K562 (cell line): ENCODE results near the gene NUBP2. TPM values are rescaled to one million over a fixed set of nuclear protein-coding genes. Genes with fewer than 3 reads are reported as not detected.

ENCODE experiments used
- ARID3B ChIP-seq: fragments of 250-450 bp; sonication (Bioruptor Pico); IDR thresholded peaks from 2 replicates; pipeline ENCODE4 v1.4.0; 2020; ENCODE audit warnings: borderline replicate concordance
- ELF4 ChIP-seq: fragments of 450-650 bp; formaldehyde crosslinking; IDR thresholded peaks from 2 replicates; pipeline ENCODE4 v1.4.0; 2022; ENCODE audit warnings: missing genetic modification characterization
- GABPB2 ChIP-seq: fragments of 250-450 bp; sonication (Bioruptor Pico); conservative IDR thresholded peaks from 2 replicates; pipeline ENCODE4 v1.5.1; 2021; ENCODE audit warnings: mild to moderate bottlenecking
- MEF2A ChIP-seq: IDR thresholded peaks from 2 replicates; pipeline ENCODE4 v1.6.1; 2011; ENCODE audit warnings: low read depth, mild to moderate bottlenecking, low read length, moderate library complexity; ENCODE audit not compliant: control insufficient read depth
- NFIC ChIP-seq: fragments of 450-650 bp; IDR thresholded peaks from 2 replicates; pipeline ENCODE4 v1.6.1; 2017; ENCODE audit warnings: mild to moderate bottlenecking, inconsistent platforms
- PHF8 ChIP-seq: fragments of 200-600 bp; sonication (generic); IDR thresholded peaks from 2 replicates; pipeline ENCODE4 v1.6.1; 2012; ENCODE audit warnings: mixed run types, mild to moderate bottlenecking, inconsistent platforms, low read length, moderate library complexity, borderline replicate concordance
- PURB ChIP-seq: sonication (generic); formaldehyde crosslinking; IDR thresholded peaks from 2 replicates; pipeline ENCODE4 v1.9.0; 2021; ENCODE audit warnings: low read depth, mild to moderate bottlenecking, missing genetic modification reagents
- SAP30 ChIP-seq: fragments of 200-600 bp; sonication (generic); IDR thresholded peaks from 2 replicates; pipeline ENCODE4 v1.6.1; 2012; ENCODE audit warnings: borderline replicate concordance, low read depth, mild to moderate bottlenecking, moderate library complexity, low read length, control low read depth, inconsistent platforms; ENCODE audit not compliant: insufficient read depth, poor library complexity, severe bottlenecking
- SIX5 ChIP-seq, 2 experiments: IDR thresholded peaks; 2 replicates each; pipeline ENCODE4 v1.6.1; 2011; ENCODE audit warnings: low read length in 2 of 2, borderline replicate concordance in 1 of 2, low read depth in 1 of 2, mild to moderate bottlenecking in 1 of 2, moderate library complexity in 1 of 2; ENCODE audit not compliant: insufficient read depth in 1 of 2
- STAG1 ChIP-seq: sonication (generic); formaldehyde crosslinking; IDR thresholded peaks from 2 replicates; pipeline ENCODE4 v1.5.0; 2020; ENCODE audit warnings: missing genetic modification reagents, borderline replicate concordance
- WHSC1 ChIP-seq: IDR thresholded peaks from one replicate; pipeline ENCODE4 v1.6.1; 2012; ENCODE audit warnings: low read length, control low read depth, inconsistent platforms
- ZNF318 ChIP-seq, 2 experiments: fragments of 450-650 bp; IDR thresholded peaks; 2 replicates each; pipeline ENCODE4 v1.6.1; 2016; ENCODE audit warnings: mild to moderate bottlenecking in 2 of 2, borderline replicate concordance in 1 of 2, low read depth in 1 of 2, moderate library complexity in 1 of 2
- ZNF699 ChIP-seq: fragments of 250-450 bp; sonication (Bioruptor Pico); IDR thresholded peaks from 2 replicates; pipeline ENCODE4 v1.8.0; 2021; ENCODE audit warnings: mild to moderate bottlenecking, moderate library complexity; ENCODE audit not compliant: insufficient replicate concordance
- ZNF75A ChIP-seq: fragments of 450-650 bp; formaldehyde crosslinking; IDR thresholded peaks from 2 replicates; pipeline ENCODE4 v1.4.0; 2020; ENCODE audit warnings: mild to moderate bottlenecking
- ZNF830 ChIP-seq: fragments of 250-450 bp; sonication (Bioruptor Pico); IDR thresholded peaks from 2 replicates; pipeline ENCODE4 v1.5.0; 2021; ENCODE audit warnings: mild to moderate bottlenecking
- polyA plus RNA-seq, 8 experiments: library from polyadenylated mRNA; depleted of rRNA in 4 of 8; stranded (reverse) in 5 of 8; unstranded in 3 of 8; fragments of >200 nt; fragmentation: Nextera tagmentation in 2 of 8; fragmentation: Illumina TruSeq in 1 of 8; extraction: Ambion mirVana in 2 of 8; extraction: Trizol in 1 of 8; gene quantifications; 2 replicates each; pipeline versions ENCODE4 v1.2.1 to v1.2.3, GENCODE V29; 2011 to 2014; ENCODE audit warnings: inconsistent platforms in 1 of 8, missing spikeins in 1 of 8
- total RNA-seq, 7 experiments: library from RNA; depleted of rRNA in 6 of 7; stranded (reverse); fragments of >200 nt in 6 of 7; fragmentation: Illumina TruSeq in 2 of 7; extraction: Trizol in 2 of 7; gene quantifications; 2 replicates each; pipeline versions ENCODE4 v1.2.1 to v1.2.3, GENCODE V29; 2011 to 2021; ENCODE audit warnings: low replicate concordance in 1 of 7

NUBP2 gene
- total and polyA plus RNA-seq, 9 of the 15 experiments (the other 6 are each of a cell fraction or from before 2014, with no cell fraction given): 1.8 to 115 (median 24.0) TPM

DNA sequence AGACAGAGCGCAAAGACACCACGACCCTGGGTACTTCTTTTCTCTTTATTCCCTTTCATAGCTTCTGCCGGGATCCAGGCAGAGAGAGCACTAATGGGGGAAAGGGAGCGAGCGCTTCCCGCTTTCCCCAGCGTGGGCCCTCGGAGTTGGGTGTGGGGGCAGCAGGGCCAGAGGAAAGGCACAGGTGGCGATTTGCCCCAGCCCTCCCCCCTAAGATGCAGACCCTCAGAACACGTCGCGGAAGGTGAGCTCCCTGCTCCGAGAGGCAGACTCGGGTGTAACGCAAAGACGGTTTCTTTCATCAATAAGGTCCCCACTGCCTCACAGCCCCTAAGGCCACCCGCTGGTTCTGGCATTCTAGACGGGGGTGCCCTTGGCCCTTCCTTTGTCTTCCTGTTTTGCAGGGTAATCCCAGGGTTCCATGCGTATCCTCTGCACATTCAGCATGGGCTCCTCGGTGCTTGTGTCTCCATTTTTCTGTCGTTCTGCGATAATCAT lies 10.8 kb upstream of the NUBP2 start (continued):
- TF ChIP-seq ZNF318 (IDR thresholded peaks at IDR 0.05; ENCODE audit: borderline replicate concordance in 1 of 2, low read depth in 1 of 2) (no peak), PURB (no peak), ZNF699 (CRISPR knock-in tag) (no peak), WHSC1 (no peak), PHF8 (no peak), STAG1 (CRISPR knock-in tag) (0 out of 2 replicates have a peak, but pooled peaks have one; percentile 9), SIX5 (IDR thresholded peaks at IDR 0.05; ENCODE audit: borderline replicate concordance in 1 of 2, insufficient read depth in 1 of 2, low read depth in 1 of 2, low read length in 2 of 2) (no peak), NFIC (no peak), ZNF75A (CRISPR knock-in tag) (no peak), MEF2A (no peak), ZNF830 (no peak), SAP30 (peak; percentile 35), GABPB2 (CRISPR knock-in tag) (no peak), ARID3B (CRISPR knock-in tag) (no peak), ELF4 (CRISPR knock-in tag) (no peak)
